Measurements from ENCODE around the gene OXSR1.
A peak's percentile ranks its signal among the peaks of the same experiment; 100 is the strongest.

The OXSR1 gene

DNA sequence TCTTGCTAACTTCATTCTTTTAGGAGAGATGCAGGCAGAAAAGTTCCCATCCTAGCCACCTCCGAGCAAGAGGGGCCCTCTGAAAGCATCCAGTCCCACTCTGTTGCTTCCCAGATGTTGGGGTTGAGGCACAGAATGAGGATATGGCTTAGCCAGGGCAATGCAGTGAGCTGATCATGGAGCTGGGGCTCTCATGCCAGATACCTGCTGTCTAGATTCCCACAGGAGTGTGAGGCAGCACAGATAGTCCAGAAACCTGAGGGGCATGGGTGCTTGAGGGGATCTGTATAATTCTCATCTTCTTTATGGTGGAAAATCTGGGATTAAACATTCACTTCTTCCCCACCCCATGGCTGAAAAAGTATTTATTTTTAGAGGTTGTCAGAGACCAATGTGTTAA lies 101.5 kb downstream of the OXSR1 start:
- Mint-ChIP-seq H3K4me3 (no peak overlapping the region), H3K36me3 (ENCODE audit: low read depth) (peaks cover 5% of the 10 kb centered on the region), H3K27ac (peak overlapping the region in 1 of 3 experiments; percentile 24), H3K4me1 (peaks cover 24% of the 10 kb centered on the region), H3K27me3 (ENCODE audit: low read depth) (no peaks in the 10 kb centered on the region), H3K9me3 (no peaks in the 10 kb centered on the region)
- TF ChIP-seq, protein P1, sequence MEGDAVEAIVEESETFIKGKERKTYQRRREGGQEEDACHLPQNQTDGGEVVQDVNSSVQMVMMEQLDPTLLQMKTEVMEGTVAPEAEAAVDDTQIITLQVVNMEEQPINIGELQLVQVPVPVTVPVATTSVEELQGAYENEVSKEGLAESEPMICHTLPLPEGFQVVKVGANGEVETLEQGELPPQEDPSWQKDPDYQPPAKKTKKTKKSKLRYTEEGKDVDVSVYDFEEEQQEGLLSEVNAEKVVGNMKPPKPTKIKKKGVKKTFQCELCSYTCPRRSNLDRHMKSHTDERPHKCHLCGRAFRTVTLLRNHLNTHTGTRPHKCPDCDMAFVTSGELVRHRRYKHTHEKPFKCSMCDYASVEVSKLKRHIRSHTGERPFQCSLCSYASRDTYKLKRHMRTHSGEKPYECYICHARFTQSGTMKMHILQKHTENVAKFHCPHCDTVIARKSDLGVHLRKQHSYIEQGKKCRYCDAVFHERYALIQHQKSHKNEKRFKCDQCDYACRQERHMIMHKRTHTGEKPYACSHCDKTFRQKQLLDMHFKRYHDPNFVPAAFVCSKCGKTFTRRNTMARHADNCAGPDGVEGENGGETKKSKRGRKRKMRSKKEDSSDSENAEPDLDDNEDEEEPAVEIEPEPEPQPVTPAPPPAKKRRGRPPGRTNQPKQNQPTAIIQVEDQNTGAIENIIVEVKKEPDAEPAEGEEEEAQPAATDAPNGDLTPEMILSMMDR (IDR thresholded peaks at IDR 0.05; ENCODE audit: unreplicated experiment in 3 of 3) = no peak

- H3K27me3 Mint-ChIP-seq (ENCODE audit: low read depth) = no peaks in the 10 kb centered on the region
- no peak overlapping the region for H3K4me3 Mint-ChIP-seq
- peaks cover 3% of the 10 kb centered on the region for H3K36me3 Mint-ChIP-seq (ENCODE audit: low read depth)
- H3K4me1 Mint-ChIP-seq = peaks cover 24% of the 10 kb centered on the region
- no peaks in the 10 kb centered on the region for H3K9me3 Mint-ChIP-seq
- TF ChIP-seq, protein P1 (IDR thresholded peaks at IDR 0.05; ENCODE audit: unreplicated experiment in 3 of 3) = no peak
- peak overlapping the region in 2 of 3 experiments; percentile 23 to 36 for H3K27ac Mint-ChIP-seq
These were observed 102.3 kb downstream of the OXSR1 start for GRCh38 chr3:38267662-38268061.

DNA sequence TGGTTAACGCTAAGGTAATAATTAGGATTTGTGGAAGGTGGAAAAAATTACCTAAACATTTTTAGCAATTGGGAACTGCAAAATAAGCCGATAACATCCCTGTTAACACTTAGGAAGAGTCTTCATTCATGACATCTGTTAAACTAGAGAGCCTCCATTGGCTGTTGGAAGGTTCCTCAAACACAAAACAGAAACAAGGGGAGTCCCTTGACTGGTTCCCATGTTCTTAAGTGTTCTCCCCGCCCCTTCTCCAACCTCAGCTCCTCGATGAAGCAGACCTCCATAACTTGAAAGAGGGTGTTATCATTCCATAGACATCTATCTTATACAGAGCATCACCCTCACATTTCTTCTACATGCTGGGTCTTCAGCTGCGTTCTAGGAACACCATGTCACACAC lies 102.8 kb downstream of the OXSR1 start:
- H3K27ac Mint-ChIP-seq = peak overlapping the region in 1 of 3 experiments; percentile 36
- H3K36me3 Mint-ChIP-seq (ENCODE audit: low read depth) = peaks cover 3% of the 10 kb centered on the region
- peaks cover 24% of the 10 kb centered on the region for H3K4me1 Mint-ChIP-seq
- no peaks in the 10 kb centered on the region for H3K9me3 Mint-ChIP-seq
- TF ChIP-seq, protein P1 (IDR thresholded peaks at IDR 0.05; ENCODE audit: unreplicated experiment in 3 of 3) = no peak
- H3K4me3 Mint-ChIP-seq = no peak overlapping the region
- H3K27me3 Mint-ChIP-seq (ENCODE audit: low read depth) = no peaks in the 10 kb centered on the region

- TF ChIP-seq, protein P1 (IDR thresholded peaks at IDR 0.05; ENCODE audit: unreplicated experiment in 3 of 3) = no peak
- no peak overlapping the region for H3K4me3 Mint-ChIP-seq
- peaks cover 21% of the 10 kb centered on the region for H3K4me1 Mint-ChIP-seq
- peaks cover 3% of the 10 kb centered on the region for H3K36me3 Mint-ChIP-seq (ENCODE audit: low read depth)
- no peaks in the 10 kb centered on the region for H3K9me3 Mint-ChIP-seq
- no peaks in the 10 kb centered on the region for H3K27me3 Mint-ChIP-seq (ENCODE audit: low read depth)
- no peak overlapping the region for H3K27ac Mint-ChIP-seq
These were observed 103.2 kb downstream of the OXSR1 start for GRCh38 chr3:38268522-38268921.

- TF ChIP-seq, protein P1 (IDR thresholded peaks at IDR 0.05; ENCODE audit: unreplicated experiment in 3 of 3) = no peak
- Mint-ChIP-seq H3K9me3 (no peaks in the 10 kb centered on the region), H3K27me3 (ENCODE audit: low read depth) (no peaks in the 10 kb centered on the region), H3K4me3 (no peak overlapping the region), H3K4me1 (peaks cover 6% of the 10 kb centered on the region), H3K36me3 (ENCODE audit: low read depth) (peaks cover 3% of the 10 kb centered on the region), H3K27ac (no peak overlapping the region)
These were observed 105.3 kb downstream of the OXSR1 start for GRCh38 chr3:38270606-38271005.

GRCh38 chr3:38271553-38271952 lies 106.2 kb downstream of the OXSR1 start:
- peak overlapping the region in 1 of 3 experiments; percentile 60 for H3K27ac Mint-ChIP-seq
- H3K4me3 Mint-ChIP-seq = no peak overlapping the region
- TF ChIP-seq, protein P1 (IDR thresholded peaks at IDR 0.05; ENCODE audit: unreplicated experiment in 3 of 3) = no peak
- peaks cover 6% of the 10 kb centered on the region for H3K36me3 Mint-ChIP-seq (ENCODE audit: low read depth)
- no peaks in the 10 kb centered on the region for H3K9me3 Mint-ChIP-seq
- no peaks in the 10 kb centered on the region for H3K27me3 Mint-ChIP-seq (ENCODE audit: low read depth)
- H3K4me1 Mint-ChIP-seq = peaks cover under 1% of the 10 kb centered on the region
